HG03064 (cell line): ENCODE data around the gene IGSF8.
"Not testable (repeated sequence)": the region's sequence is repeated elsewhere in the genome, so short reads cannot be mapped to it uniquely, and the experiment has no call there.

ENCODE experiments used
- ATAC-seq: cut with Tn5 transposase; IDR thresholded peaks from one replicate; pipeline ENCODE4 v1.9.1; 2021; ENCODE audit warnings: low read depth; ENCODE audit not compliant: unreplicated experiment

The IGSF8 gene

GRCh38 chr1:160127865-160128523, 29.6 kb upstream of the IGSF8 start:
- no peak for ATAC-seq

DNA sequence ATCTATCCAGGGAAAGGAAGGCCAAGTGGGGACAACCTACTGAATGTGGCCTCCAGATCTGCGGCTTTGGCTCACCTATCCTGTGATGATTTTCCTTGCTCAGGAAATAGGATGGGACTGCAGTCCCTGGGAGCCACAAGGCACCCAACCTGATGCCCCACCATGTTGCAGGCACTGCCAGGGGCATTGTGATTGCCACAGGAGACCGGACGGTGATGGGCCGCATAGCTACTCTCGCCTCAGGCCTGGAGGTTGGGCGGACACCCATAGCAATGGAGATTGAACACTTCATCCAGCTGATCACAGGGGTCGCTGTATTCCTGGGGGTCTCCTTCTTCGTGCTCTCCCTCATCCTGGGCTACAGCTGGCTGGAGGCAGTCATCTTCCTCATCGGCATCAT, 29.0 kb upstream of the IGSF8 start:
- ATAC-seq, result no peak

DNA sequence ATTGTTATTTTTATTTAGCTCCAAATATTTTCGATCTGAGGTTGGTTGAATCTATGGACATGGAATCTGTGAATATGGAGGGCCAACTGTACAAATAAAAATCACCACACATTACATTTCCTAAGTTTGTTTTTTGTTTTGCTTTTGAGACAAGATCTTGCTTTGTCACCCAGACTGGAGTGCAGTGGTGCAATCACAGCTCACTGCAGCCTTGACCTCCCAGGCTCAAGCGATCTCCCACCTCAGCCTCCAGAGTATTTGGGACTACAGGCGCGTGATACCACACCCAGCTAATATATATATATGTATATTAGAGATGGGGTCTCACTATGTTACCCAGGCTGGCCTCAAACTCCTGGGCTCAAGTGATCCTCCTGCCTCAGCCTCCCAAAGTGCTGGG, 27.9 kb upstream of the IGSF8 start:
- not testable (repeated sequence) for ATAC-seq

DNA sequence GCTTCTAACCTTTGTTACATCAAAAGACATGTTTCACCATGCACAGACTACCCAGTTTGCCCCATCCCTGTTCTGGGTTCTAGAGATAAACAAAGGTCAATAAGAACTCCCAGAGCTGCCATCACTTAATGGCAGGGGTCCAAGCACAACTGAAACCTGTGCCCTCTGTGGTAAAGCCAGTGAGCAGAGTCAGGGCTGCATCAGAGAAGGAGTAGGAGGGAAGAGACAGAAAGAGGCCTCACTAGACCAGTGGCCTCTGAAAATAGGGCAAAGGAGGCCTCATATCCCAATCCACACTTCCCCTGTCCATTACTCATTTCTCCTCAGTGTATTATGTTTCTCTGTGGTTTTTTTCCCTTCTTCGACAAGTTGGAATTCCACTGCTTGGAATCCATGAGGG, 27.3 kb upstream of the IGSF8 start:
- ATAC-seq, result no peak

GRCh38 chr1:160124705-160125478, 26.5 kb upstream of the IGSF8 start:
- ATAC-seq, result no peak

DNA sequence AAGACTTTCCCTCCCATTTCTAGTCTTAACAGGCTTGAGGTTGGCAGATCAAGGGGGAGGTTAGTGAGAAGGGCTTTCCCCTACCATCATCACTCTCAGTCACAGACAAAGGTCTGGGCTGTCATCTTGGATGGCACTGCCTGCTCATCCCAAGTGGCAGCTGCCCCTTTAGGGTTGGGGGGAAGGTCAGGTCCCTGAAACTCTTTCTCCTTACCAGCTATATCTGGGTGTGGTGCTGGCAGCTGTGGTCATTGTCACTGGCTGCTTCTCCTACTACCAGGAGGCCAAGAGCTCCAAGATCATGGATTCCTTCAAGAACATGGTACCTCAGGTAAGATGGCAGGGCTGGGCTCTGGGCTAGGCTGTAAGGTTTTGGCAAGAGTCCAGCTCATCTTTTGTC, 25.3 kb upstream of the IGSF8 start:
- ATAC-seq, result no peak

- ATAC-seq, result no peak
These were observed 24.6 kb upstream of the IGSF8 start for GRCh38 chr1:160122978-160123495.

- no peak for ATAC-seq
These were observed 23.0 kb upstream of the IGSF8 start for GRCh38 chr1:160121388-160121787.

DNA sequence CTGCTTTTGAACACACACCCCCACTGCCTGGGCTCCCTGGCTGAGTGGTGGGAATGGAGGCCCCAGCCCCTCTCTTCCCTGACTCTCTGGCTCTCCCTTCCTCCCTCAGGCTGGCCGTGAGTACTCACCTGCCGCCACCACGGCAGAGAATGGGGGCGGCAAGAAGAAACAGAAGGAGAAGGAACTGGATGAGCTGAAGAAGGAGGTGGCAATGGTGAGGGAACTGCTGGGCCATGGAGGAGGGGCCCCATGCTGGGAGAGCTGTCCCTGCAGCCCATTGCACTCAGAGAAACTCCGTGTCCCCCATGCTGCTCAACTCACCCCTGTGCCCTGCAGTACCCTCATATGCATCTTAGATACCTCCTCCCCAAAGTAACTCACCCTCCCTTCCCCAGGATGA, 22.4 kb upstream of the IGSF8 start:
- ATAC-seq, result no peak

- ATAC-seq, result no peak
These were observed 20.5 kb upstream of the IGSF8 start for GRCh38 chr1:160118928-160119327.

DNA sequence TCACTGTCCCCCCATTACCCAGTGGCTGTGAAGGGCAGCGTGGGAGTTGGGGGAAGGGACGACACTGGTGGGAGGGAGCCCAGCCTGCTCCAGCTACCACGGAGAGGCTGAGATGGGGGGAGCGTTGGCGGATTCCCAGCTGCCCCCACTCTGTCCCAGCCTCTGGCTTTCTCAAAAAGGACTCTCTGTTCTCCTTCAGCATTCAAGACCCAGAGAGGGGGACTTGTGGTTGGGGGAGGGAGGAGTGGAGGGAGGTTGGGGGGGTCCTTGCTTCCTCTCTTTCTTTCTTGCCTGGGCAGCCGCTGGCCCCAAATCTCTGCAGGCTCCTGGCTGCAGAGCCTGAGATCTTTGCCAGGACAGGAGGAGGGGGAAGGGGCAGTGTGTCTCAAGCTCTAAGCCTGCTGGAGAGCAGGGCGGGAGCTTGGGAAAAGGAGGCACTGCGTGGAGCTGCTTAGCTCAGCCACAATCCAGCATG, 19.3 kb upstream of the IGSF8 start:
- no peak for ATAC-seq

DNA sequence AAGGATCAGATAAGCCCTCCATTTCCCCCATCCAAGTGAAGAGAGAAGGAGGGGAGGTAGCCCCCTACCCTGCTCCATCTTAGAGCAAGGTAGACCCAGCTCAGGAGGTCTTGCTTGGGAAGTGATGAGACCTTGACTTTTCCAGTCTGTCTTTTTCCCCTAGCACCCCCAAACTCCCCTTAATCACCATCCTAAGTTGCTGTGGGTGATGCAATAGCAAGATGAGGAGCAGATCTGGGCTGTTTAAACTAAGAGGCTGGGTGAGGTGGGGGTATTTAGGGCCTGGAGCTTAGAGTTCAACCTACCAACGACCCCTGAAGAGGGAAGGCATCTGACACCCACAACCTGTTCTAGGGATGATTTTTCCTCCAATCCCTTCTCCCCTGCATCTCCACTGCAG, 18.9 kb upstream of the IGSF8 start:
- ATAC-seq, result no peak

DNA sequence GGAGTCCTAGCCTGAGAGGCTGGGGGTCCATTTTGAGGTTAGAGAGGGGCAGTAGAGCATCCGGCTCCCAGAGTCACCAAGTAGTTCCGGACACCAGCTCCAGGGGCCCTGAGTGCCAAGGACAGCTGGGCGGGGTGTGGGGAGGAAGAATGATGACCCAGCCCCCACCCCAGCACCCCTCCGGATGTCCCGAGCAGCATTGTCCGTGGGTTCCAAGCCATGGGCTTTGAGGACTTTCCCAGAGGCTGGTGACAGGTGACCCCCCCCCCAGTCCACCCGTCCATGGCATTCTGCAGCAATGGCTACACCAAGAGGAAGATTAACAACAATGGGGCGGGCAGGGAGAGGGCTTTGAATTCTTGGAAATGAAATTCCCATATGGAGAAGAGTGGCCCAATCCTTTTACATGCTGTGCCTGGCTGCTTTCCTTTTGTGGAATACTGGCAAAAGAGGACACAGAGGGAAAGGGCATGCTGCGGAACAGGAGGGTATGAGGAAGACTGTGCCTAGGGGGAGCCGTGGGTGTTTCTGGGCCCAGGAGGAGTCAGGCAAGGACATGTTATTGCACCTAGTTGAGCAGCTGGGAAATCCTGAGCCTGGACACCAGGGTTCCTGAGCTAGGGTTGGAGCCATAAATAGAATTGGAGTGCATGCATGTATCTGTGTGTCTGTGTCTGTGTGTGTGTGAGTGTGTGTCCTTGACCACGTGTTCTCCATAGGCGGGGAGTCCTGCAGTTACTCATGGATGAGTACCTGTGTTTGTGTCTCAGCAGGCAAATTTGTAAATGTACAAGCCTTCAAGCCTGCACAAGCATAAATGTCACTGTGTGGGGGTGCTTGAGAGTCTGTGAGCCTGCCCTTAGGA, 18.1 kb upstream of the IGSF8 start:
- ATAC-seq, result no peak

DNA sequence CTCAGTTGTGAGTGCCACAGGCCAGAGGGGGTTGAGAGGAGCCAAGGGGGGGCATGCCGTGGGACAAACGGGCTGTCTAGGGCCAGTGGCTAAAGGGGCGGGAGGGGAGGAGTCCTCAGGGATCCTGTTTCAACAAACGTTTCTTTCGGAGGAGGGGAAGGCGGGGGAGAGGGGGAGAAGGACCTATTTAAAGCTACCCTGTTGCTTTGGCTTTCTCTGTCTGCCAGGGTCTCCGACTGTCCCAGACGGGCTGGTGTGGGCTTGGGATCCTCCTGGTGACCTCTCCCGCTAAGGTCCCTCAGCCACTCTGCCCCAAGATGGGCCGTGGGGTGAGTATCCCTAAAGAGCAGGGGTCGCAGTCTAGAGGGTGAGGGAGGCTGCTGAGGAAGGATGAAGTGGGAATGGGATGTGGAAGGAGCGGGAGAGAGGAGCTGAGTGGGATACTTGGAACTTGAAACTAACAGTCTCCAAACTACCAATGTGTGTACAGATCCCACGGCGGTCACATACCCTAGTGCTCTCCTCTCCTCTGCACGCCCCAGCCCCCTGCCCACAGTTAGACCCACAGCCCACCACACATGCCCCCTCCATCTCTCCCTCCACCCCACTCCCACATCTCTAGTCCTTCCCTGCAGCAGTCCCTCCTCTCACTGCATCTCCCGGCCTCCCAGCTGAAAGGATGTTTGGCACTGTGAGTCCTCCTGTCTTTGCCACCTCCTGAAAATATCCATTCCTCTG, 17.3 kb upstream of the IGSF8 start, which contains the start of gene ATP1A2:
TSS of gene ATP1A2 (plus strand) at position 215 of the 738 bp plus-strand sequence. CDS start at position 318, 103 bp downstream.
- no peak for ATAC-seq

GRCh38 chr1:160114085-160114484, 15.7 kb upstream of the IGSF8 start:
- ATAC-seq, result no peak

DNA sequence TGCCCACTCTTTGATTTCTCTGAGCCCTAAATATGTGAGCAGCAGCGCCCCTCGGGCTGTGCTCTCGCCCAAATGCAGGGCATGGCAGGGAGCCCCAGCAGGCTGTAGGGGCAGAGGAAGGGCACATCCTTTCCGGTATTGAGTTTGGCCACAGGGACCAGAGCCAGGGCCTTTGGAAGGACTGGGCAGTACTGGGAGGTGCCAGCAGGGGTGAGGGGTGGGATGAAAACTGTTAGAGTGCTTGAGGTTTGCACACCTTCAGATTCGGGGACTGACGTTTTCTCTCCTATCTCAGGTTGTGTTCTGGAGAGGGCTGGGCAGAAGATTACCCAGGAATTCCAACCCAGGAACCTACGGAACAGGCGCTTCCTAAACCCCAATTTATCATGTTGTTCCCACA, 15.0 kb upstream of the IGSF8 start:
- ATAC-seq, result no peak

GRCh38 chr1:160112357-160112756, 13.9 kb upstream of the IGSF8 start:
- no peak for ATAC-seq

DNA sequence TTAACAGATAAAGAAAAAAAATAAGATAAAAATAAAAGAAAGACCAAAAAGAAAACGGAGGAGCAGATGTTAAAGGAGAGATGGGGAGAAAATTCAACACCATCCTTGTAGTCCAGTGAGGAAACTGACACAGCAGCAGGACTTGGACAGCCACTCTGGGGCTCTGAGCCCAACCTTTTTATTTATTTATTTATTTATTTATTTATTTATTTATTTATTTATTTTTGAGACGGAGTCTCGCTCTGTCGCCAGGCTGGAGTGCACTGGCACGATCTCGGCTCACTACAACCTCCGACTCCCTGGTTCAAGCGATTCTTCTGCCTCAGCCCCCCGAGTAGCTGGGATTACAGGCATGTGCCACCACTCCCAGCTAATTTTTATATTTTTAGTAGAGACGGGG, 13.0 kb upstream of the IGSF8 start:
- ATAC-seq, result not testable (repeated sequence)

- no peak for ATAC-seq
These were observed 11.3 kb upstream of the IGSF8 start for GRCh38 chr1:160109686-160110085.
